Measurements from ENCODE around the gene ADAMTS20.
"Not testable (repeated sequence)": the region's sequence is repeated elsewhere in the genome, so short reads cannot be mapped to it uniquely, and the experiment has no call there.

The ADAMTS20 gene, protein sequence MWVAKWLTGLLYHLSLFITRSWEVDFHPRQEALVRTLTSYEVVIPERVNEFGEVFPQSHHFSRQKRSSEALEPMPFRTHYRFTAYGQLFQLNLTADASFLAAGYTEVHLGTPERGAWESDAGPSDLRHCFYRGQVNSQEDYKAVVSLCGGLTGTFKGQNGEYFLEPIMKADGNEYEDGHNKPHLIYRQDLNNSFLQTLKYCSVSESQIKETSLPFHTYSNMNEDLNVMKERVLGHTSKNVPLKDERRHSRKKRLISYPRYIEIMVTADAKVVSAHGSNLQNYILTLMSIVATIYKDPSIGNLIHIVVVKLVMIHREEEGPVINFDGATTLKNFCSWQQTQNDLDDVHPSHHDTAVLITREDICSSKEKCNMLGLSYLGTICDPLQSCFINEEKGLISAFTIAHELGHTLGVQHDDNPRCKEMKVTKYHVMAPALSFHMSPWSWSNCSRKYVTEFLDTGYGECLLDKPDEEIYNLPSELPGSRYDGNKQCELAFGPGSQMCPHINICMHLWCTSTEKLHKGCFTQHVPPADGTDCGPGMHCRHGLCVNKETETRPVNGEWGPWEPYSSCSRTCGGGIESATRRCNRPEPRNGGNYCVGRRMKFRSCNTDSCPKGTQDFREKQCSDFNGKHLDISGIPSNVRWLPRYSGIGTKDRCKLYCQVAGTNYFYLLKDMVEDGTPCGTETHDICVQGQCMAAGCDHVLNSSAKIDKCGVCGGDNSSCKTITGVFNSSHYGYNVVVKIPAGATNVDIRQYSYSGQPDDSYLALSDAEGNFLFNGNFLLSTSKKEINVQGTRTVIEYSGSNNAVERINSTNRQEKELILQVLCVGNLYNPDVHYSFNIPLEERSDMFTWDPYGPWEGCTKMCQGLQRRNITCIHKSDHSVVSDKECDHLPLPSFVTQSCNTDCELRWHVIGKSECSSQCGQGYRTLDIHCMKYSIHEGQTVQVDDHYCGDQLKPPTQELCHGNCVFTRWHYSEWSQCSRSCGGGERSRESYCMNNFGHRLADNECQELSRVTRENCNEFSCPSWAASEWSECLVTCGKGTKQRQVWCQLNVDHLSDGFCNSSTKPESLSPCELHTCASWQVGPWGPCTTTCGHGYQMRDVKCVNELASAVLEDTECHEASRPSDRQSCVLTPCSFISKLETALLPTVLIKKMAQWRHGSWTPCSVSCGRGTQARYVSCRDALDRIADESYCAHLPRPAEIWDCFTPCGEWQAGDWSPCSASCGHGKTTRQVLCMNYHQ (N-terminal part only)

DNA sequence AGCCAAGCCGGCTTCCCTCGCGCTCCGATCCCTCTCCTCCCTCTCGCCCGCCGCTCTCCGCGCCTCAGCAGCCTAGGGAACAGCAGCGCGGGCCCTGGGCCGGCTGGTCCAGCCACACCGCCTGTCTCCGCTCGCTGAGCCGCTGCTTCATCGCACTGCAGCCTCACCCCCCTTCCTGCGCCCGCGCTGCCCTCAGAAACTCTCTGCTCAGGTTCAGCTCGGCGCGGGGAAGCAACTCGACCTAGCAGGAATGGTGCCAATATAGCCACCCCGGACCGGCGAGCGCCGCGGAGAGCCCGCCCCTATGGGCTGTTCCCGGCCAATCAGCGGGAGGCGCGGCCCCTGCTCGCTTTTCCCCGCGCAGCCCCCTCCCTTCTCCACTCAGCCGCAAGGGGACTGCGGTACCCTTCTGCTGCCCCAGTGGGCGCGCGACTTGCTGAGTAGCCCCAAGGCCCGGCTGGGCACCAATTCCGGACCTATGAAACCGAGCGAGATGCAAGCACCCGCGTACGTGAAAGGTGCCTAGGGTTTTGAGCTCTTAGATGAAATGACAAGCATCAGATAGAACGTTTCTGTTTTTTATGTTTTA, at the start of gene ADAMTS20:
TSS of gene ADAMTS20 (minus strand) at position 233 of the 589 bp plus-strand sequence. CDS start 282 bp downstream, outside the sequence.
- no peak for DNase-seq

DNA sequence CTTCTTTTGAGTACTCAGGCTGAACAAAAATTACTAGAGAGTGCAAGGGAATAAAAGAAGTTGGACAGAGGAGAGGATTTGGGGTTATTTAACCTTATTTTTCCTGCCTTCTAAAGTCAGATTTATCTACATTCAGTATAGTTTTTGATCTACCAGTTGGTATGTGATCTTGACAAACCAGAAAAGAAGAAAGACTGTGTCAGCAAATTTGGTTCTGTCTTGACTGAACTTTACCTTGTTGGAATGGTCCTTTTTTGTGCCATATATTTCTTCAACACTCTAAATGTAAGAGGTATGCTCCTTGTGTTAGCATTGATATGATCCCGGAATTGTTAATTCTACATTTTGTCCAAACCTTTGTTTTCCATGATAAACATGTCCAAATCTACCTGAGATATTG, 47.7 kb upstream of the ADAMTS20 start:
- DNase-seq: no peak

DNA sequence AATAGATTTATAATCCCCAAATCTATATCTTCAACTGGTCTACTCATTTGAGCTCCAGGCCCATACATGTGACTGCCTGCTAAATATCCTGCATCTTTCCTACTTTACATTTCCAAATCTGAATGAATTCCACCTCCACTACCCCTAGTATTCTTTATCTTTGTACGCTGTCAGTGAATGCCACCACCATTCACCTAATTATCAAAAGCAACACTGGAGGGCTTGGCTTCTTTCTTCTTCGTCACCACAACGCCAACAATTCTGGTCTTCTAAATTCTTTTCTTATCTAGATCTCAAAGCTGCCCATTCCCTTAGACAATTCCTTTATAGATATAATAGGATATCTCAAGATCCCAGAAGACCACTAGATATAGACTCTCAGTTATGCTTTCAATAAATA, 47.1 kb upstream of the ADAMTS20 start:
- no peak for DNase-seq

DNA sequence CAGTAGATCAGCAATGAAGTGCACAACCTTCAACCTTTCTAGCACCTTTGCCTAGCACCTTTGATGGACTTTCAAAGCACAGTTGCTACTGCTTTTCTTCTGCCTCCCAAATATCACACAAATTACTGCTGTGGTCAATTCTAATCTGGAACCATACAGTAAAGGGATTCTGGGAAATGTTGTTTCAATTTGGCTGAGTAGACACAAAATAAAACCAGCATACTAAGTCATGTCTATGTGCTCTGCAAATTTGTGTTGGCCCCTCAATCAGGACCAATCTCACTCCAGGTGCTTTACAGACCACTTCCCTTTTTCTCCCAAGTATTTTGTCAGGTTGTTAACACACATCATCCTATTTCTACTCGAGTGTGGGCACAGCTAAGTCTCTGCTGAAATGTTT, 38.3 kb upstream of the ADAMTS20 start:
- DNase-seq: no peak

DNA sequence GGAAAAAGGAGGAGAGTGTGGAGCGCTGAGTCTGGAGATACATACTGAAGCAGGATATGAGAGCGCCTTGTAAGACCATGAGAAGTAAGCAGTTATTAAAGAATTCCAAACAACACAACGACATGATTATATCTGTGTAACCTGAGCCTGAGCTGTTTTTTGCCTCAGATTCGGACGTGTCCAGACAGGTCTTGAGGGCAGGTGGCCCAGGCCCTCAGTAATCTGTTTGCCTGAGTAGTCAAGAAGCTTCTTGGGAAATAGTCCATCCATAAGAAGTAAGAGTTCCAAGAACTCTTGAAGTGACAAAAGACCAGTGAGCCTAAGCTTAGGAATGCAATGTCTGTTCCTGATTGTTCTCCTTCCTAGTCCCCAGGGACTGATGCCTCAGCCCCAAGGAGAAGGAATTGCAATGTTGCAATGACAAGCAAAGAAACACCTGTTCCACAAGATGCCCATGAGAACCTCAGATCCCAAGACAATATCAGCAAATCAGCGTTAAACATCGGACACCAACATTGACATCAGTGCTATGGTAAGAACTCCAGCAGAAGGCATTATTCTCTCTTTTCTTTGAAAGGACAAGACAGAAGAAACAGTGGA, 34.7 kb upstream of the ADAMTS20 start:
- DNase-seq: no peak

DNA sequence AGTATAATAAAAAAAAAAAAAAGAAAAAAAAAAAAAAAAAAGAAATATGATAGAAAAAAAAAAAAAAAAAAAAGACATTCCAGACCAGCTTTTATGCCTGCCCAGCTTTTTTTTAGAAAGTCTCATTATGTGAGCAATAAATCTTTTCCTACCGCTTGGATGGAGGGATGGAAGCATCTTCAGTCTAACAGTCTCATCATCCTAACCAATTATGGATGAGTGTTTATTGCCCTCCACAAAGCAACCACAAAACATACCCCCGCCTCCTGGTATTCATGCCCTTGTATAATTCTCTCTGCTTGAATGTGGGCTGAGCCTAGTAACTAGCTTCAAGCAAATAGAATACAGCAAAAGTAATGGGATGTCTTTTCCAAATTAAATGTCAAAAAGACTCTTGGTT, 33.7 kb upstream of the ADAMTS20 start:
- no peak for DNase-seq

DNA sequence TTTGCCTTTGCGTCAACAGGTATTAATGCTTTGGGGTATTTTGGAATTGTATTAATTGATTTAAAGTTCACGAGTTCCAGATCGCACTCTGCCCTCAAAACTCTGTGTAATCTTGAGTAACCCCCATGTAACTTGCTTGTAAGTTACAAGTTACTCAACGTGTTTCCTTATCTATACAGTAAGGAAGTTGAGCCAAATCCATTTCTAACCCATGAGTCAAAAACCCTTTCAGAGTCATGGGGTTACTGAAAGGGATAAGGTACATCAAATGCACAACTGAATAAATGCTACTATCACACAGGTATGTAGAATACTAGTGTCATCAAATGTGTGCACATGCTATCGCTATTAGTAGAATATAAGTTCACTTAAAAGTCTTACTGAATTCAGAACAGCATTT, 28.6 kb upstream of the ADAMTS20 start:
- DNase-seq: no peak

DNA sequence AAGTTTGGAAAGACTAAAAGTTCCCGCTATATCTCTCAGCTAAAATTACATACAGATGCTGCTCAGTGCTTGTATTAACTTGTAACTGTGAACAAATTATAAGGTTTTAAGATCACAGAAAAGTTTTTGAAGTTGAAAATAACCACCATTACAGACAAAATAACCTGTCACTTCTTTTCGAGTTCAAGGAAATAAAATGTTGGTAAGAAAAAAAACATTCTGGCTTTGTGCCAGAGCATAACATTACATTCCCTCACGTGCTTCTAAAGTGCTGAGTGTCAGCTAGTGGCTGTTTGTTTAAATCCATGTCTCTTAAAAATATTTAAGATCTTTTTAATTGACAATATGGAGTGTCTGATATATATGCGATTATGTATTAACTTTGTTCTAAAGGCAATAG, 27.2 kb upstream of the ADAMTS20 start:
- no peak for DNase-seq

DNA sequence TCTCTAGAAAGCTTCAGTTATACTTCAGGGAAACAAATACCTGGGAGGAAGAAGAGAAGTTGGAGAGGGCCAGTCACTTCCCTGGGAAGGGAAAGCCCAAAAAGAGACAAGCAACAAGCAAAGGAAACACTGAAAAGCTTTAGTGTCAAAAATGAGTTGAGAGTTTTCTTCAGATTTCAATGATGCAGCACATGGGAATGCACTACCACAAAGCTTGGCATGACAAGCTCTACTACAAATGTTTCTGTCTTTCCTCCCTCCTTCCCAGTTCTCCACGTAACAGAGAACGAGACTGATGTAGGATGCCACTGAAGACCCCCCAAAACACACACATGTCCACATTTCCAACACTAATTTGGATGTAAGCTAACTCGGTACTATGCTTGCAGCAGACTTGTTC, 26.8 kb upstream of the ADAMTS20 start:
- no peak for DNase-seq

DNA sequence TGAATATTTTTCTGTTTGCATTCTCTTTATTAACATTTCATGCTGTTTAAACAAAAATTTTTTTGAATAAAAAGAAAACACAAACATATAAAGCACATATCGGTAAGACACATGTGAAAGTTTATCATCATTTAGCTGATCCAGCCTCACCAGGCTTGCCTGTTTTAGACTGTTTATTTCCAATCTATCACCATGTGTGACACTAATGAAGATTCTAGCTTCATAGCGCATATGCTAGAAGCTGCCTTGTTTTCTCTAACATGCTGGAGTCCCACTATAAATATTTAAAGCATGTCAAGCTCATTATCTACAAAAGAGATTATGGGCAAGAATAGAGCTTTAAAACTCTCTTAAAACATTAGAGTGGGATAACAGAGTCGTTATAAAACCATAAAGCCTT, 25.4 kb upstream of the ADAMTS20 start:
- DNase-seq: no peak

DNA sequence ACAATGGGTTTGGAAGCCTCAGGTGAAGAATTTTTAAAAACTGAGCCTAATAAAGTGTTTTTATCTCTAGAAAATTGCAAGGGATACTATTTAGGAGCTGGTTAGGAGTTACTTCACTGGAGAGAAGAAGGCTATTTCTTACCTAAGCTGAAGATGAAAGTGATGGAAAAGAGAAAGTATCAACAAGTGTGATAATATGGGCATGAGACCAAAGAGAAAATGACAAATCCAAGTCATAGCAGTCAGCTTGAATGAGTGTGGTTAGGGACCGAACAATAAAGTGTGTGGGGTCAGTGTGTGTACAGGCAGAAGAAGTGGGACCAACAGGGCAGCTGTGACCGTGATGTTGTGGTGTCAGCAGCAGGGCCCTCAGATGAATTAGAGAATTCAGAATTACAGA, 24.2 kb upstream of the ADAMTS20 start:
- no peak for DNase-seq

DNA sequence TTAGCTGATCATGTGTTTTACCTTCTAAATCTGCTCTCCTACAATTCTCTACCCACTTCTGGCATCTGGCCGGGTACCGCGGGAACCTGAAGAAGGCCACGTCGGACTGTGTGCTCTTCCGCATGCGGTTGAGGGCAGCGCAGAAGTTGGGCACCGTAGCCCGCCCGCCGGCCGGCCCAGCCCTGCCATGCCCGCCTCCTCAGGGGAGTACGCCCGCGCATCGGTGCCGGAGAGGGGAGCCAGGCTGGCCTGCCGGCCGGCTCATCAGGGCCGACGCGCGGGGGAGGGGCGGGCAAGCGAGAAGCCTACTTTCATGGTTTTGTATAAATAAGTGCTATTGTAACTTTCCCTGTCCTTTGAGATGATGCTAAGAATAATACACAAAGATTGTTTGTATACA, 19.9 kb upstream of the ADAMTS20 start:
- DNase-seq: no peak

DNA sequence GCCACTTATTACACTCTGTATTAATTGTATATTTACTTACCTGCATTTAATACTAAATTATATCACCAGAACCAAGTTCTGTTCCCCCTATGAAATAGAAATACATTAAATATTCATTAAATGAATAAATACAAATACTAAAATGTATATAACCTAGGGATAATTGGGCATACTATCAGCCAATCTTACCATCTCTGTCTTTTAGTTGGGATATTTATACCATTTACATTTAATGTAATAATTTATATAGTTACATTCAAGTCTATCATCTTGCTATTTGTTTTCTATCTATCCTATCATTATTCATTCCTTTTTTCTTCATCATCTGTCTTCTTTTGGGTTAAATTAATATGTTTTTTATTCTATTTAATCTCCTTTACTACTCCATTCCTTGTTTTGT, 4.1 kb upstream of the ADAMTS20 start:
- DNase-seq: no peak

DNA sequence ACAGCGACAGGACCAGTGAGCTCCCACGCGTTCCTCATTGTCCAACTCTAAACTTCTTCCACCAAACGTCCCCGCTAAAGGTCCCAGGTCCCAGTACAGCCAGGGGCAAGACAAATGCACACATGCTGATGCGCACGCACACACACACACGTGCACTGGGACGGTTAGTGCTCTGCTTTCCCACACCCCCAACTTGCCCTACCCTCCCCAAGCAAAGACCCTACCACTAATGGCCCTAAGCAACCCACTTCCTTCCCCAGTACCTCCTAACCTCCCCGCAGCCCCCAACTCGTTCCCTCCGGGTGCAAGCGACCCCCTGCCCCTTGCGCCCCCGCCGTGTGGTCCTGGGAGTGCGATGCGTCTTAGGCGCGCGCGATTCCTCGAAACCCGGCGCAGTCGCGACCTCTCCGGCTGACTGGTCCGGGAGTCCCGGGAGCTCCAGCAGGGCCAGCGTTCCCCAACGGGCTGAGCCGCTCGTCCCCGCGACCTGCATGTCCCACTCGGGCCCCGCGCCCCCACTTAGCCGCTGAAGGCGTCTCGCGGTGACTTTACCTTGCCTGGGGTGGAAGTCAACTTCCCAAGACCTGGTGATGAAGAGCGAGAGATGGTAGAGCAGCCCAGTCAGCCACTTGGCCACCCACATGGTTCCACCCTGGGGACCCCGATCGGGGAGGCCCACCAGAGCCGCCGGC, 578 bp downstream of the ADAMTS20 start:
- no peak for DNase-seq

DNA sequence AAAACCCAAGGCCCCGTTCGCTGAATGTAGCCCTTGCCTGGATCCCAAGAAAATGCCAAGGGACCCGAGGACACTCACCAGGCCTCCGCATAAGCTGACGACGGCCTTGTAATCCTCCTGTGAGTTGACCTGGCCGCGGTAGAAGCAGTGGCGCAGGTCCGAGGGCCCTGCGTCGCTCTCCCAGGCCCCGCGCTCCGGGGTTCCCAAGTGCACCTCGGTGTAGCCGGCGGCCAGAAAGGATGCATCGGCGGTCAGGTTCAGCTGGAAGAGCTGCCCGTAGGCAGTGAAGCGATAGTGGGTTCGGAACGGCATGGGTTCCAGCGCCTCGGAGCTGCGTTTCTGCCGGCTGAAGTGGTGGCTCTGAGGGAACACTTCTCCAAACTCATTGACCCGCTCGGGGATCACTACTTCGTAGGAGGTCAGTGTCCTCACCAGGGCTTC, 1.2 kb downstream of the ADAMTS20 start:
- no peak for DNase-seq

DNA sequence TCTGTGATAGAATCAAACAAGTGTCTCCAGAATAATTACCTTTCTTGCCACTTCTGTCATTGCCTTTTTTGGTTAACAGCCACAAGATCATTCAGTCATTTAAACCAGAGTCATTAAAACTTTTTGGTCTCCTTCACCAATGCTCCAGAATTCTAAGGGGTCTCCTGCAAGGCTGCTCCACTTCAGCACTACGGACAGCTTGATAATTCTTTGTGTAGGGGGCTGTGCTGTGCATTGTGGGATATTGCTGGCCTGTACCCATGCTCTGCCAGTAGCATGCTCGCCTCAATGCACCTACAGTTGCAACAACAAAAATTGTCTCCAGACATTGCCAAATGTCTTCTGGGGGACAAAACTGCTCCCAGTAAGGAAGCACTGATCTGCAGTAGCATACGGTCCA, 7.3 kb downstream of the ADAMTS20 start:
- no peak for DNase-seq

DNA sequence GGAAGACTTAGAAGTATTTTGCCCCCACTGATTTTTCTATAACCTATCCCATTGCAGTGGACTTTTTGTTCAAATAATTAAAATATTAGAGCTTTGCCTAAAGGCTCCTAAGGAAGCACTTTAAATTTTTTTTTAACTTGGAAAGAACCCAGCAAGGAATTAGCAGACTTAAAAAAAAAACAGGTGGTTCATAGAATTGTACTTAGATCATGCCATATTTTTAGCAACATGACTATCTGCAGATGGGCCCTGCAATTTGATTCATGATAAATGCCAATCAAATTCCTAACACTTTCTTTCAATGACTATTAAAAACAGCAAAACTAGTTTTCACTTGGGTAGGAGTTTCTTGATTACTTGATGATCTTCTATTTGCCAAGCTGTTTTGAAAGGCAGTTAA, 11.5 kb downstream of the ADAMTS20 start:
- DNase-seq: no peak

DNA sequence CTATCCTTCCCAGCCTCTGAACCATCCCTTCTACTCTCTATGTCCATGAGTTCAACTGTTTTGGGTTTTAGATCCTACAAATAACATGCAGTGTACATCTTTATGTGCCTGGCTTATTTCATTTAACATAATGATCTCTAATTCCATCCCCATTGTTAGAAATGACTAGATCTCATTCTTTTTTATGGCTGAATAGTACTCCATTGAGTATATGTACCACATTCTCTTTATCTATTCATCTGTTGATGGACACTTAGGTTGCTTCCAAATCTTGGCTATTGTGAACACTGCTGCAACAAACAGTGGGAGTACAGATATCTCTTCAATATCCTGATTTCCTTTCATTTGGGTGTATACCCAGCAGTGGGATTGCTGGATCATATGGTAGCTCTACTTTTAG, 14.3 kb downstream of the ADAMTS20 start:
- DNase-seq: not testable (repeated sequence)

DNA sequence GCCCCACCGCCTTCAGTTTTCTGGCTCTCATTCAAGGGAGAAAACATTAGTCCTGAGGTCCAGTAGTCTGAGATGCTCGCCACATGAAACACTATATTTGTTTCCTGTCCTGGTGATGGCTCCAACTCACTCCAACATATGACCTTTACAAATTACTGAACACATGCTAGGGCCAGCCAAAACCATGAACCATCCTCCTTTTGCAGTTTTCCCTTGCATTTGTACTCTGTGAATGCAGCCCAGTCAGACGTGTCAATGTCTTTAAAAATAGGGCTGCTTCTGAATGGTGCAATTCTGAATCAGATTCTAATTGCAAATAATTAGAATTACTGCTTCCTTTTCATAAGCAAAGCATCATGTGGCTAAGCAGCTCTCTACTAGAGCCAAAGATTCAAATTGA, 36.0 kb downstream of the ADAMTS20 start:
- no peak for DNase-seq

DNA sequence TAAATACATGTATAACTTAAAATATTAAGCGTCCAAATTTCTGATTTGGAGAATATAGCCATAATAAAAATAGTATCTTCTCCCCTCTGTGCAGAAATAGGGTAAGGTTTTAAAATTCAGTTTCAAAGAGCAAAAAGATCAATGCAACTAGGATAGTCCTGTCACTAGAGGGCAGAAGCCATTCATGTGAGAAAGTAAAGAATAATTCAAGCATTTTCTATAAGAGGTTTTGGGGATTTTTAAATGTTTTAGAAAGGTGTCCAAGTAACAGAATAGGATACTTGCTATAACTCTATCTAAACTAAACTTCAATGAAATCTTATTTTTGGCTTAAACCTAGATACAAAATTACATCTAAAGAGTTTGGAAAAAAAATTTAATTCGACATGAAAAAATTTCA, 50.3 kb downstream of the ADAMTS20 start:
- DNase-seq: no peak

DNA sequence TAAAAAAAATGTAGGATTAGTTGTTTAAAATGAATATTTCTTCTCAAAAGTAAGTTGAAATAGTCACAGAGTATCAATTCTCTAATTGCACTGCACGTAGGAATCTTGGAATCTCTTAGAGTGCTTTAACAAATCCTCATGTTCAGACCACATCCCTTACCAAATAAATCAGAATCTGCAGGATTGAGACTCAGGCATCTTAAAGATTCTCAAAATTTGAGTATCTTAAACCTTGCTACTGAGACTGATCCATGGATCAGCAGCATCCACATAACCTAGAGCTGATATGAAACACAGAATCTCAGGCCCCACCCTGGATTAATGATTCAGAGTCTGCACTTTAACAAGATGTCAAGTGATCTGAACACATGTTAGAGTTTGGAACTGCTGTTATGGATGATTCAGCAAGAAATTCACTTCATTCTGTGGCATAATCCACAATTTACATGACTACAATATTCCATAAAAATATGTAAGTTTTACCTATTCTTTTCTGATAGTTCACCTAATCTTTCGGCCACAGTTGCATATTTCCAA, 58.7 kb downstream of the ADAMTS20 start:
- DNase-seq: no peak
